IPS-11a (cell line): Measurements from ENCODE around the gene TSHZ2.
"Not testable (repeated sequence)": the region's sequence is repeated elsewhere in the genome, so short reads cannot be mapped to it uniquely, and the experiment has no call there.

ENCODE experiments used
- H3K4me3 ChIP-seq: one replicate; pipeline ENCODE4 v1.5.1; 2013; ENCODE audit warnings: low read depth, low read length, control low read depth

TSHZ2 gene

DNA sequence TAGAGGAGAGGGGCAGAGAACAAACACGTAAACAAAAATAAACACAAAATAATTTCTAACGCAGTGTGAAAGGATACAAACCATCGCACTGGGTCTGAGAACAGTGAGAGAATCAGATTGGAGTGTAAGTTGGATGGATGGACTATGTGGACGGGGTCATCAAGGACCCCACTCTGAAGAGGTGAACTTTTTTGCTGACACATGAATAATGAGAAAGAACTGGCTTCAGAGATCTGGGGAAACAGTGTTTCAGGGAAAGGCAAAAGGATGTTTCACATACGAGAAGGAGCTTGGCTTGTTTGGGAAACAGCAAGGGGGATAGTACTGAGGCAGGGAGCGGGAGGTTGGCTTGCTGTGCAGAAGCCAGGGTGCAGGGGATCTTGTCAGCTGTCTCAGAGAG lies 326.1 kb downstream of the TSHZ2 start:
- no peak overlapping the region for H3K4me3 ChIP-seq

DNA sequence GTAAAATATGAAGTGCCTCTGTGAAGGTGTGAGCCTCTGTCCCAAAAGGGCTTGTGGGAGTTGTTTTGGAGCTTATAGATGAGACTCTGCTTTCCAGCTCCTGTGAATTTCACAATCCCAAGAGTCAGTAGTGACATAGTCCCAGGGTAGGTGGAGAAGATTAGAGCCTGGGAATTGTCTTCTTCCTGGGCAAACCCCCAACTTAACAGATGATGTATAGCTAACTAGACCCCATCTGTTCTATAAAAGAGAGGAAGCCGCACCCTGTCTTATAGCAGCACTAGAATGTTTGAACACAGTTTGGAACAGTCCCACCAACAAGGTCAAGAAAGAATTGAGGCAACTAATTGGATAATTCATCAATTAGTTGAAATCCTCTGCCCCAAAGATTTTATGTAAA lies 326.8 kb downstream of the TSHZ2 start:
- H3K4me3 ChIP-seq = no peak overlapping the region

DNA sequence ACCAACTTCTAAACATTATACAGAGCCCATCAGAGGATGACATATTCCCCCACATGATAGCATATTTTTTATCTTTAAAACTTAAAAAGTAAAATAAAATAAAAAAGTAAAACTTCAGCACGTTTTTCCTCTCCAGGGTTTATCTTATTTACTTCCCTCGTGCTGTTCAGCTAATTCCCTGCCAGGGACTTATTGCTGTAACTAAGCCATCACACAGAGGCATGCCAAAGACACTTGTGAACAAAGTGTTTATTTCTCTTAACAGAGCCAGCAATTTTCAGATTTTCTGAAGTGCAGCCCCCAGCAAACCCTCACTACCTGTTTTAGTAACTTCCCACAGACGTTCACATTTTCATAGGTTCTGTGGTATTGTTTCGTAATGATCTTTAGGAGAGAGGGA lies 327.7 kb downstream of the TSHZ2 start:
- no peak overlapping the region for H3K4me3 ChIP-seq

DNA sequence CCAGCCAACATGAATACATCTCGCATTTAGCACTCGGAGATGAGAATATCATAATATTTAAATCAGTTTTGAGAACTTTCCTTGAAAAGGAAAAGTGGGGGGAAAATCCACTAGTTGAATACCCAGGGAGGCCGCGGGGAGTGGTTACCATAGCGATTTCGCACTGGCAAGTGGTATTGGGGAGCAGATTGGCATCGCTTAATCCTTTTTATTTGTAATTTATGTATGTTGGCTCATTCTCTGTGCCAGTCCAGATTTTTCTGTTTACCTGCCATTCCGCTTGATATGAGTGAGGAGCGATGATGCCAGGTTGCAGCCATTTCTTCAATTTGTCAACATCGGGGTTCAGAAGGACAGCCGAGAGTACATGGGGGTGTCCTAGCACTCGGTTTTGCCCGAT lies 329.7 kb downstream of the TSHZ2 start:
- H3K4me3 ChIP-seq = no peak overlapping the region

DNA sequence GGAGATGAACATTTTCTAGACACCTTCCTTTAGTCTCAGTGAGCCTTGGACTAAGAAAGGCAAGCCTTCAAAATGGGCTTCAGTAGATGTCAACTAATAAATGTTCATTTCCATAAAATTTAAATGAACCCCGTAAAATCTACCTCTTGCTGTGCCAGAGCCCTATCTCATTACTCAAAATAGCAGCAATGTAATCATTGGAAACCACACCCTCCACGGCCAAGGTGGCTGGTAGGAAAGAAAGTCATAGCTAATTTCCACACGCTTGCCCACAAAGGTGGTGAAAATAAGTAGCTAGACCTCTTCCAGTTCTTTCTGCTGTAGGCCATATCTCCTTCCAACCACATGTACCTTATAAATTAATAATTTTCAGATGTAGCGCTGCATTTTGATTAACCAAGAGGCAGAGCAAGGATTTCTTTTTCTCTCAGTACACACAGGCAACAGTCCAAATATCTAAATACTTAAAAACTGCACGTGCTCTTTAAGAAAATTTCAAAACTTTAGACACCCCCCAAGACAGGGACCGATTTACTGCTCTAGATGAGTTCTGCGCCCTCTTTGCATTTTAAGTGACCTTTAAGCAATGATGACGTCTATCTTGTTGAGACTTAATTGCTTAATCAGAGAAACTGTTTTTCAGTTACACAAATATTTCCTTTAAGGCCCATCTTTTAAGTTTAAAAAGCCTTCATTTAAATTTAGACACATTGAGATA lies 330.7 kb downstream of the TSHZ2 start:
- no peak overlapping the region for H3K4me3 ChIP-seq

DNA sequence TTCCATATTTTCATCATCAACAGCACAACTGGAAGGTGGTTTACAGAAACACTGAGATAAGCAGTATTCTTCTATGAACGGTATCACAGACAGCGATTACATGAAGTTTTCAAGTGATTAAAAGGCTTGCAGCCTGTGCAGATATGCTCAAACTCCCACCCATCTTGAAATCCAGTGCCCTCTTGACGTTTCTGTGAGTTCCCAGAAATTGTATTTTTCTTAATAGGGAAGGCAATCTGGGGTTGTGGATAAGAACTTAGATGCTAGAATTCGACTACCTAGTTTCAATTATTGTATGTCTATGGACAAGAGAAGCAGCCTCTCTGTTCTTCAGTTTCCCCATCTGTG lies 331.2 kb downstream of the TSHZ2 start:
- no peak overlapping the region for H3K4me3 ChIP-seq

DNA sequence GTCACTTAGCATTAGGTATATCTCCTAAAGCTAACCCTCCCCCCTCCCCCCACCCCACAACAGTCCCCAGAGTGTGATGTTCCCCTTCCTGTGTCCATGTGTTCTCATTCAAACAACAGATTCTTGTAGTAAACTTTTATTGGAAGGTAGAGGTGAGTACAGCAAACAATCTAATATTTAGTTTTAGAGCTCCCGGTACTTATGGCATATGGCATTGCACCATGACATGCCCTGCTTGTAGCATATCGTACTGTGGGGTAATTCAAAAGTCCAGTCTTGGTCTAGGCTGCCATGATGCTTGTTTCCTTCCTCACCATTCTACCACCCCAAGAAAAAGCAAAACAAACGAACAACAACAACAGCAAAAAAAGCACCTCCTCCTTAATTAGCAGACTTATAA lies 332.0 kb downstream of the TSHZ2 start:
- no peak overlapping the region for H3K4me3 ChIP-seq

DNA sequence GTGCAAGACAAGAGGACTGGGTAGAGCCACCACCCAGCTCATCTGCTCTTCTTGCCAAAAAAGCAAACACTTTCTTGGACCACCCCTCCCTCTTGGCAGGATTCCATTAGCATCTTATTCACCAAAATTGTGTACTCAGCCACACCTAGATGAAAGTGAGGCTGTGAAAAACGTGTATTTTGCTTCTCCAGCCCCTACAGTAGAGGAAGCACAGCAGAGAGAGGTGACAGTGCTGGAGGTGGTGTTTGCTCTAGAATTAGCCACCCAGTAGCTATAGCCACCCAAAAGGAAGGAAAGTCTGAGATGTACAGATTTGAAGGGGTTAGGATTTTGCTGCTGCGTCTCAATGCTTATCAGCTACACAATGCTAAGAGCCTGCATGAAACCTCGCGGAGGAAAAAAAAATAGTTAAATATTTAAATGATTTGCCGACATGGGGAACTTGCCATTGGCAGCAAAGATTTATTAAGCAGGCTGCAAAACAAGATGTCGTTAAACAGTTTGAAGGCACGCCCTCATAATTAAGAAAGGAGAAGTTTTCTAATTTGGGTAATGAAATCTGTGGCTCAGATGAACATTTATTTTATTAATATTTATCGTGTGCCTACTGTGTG lies 334.1 kb downstream of the TSHZ2 start:
- H3K4me3 ChIP-seq = no peak overlapping the region

DNA sequence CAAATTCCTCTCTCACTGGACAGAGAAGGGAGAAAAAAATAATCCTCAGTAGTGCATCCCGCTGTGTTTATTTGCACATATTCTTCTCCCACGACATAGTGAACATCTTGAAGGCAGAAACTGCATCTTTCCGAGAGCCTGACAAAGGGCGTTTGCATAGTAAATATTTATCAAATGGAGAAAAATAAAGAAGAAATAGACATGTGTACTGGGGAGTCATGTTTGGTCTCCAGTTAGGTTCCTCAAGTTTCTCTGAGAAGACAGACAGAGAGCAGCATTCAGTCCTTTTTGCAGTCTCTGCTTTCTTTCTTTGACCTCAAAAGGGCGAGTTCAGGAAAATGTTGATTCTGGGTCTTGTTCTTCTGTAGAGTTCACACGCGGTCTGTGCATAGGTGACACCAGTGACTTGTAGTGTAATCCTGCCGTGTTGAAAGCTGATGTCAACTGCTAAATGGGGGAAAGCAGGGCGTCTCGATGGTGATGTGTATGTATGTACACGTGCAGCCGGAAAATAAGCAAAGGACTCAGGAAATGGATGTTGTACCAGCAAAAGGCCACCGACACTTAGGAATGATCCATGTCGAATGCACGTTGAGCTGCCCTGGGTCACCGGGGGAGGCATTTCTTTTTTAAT lies 335.9 kb downstream of the TSHZ2 start:
- H3K4me3 ChIP-seq = no peak overlapping the region

DNA sequence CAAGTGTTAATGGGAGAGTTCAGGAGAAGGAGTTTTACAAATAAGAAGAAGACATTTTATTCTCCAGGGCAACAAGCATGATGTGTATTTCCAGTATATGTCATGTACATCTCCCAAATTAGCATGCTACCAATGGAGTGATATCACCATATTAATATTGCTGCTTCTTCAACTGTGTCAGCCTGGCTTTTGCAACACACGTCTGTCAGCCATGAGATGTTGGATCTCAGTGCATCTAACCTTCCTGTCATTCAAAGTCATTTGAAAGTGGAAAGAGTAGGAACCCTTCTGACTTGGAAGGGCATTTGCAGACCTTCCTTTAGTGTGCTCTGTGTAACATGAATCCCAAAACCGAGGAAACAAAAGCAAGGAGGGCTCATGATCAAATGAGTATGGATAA lies 337.4 kb downstream of the TSHZ2 start:
- H3K4me3 ChIP-seq = no peak overlapping the region

DNA sequence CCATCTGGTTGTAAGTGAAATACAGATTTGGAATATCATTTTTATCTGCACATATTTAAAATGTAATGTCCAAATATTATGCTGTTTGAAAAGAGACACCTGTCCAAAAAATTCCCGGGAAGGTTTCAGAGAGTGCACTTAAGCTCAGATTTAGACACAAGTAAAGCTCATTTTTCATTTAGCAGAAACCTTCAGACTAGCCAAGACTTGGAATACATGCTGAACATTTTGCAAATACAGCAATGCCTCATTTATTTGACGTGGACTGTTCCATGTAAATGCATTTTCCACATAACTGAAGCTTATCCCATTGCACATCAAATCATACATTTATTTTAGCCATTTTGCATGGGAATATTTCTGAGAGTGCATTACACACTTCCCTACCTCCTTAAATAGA lies 340.8 kb downstream of the TSHZ2 start:
- H3K4me3 ChIP-seq = no peak overlapping the region

DNA sequence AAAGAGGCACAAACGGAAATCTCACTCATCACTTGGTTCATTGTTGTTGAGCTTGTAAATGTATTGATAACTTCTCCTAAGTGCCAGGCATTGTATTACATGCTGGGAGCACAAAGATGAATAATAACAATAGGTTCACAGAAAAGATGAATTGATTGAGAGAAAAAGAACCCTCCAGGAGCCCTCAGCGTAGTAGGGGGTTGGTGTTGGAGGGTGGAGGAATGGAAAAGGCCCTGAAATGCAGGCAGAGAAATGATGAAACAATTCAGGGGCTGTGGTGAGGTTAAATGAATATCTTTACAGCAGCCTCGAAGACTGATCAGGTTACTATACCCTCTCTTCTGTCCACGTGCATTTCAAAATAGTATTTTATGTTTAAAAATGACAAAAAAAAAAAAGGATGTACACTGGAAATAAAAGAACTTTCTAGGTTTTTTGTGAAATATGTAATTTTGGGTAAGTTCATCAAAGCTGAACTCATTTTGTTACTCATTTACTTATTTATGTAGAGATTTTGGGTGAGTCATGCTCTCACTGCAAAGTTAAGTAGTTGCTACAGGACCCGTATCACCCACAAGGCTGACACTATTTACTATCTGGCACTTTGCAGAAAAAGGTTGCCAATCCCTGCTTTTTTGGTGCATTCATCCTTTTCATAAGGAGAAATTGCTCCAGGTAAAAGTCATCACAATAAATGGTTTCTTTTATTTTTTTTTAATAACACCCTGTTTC lies 344.2 kb downstream of the TSHZ2 start:
- H3K4me3 ChIP-seq = no peak overlapping the region

DNA sequence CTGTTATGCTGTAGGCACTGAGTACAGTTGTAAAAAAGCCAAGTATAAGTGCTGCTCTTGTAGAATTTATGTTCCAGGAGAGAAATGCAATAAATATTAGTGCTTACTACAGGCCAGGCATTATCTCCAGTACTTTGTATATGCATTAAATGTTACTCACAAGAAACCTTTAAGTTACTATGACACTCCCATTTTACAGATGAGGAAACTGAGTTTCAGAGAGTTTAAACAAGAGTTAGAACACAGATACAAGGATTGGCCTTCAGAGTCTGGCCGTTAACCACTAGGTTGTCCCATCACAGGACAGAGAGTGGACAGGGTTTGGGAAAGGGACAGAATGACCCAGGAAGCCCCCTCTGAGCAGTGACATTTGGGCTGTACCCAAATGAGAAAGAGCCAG lies 347.0 kb downstream of the TSHZ2 start:
- no peak overlapping the region for H3K4me3 ChIP-seq

DNA sequence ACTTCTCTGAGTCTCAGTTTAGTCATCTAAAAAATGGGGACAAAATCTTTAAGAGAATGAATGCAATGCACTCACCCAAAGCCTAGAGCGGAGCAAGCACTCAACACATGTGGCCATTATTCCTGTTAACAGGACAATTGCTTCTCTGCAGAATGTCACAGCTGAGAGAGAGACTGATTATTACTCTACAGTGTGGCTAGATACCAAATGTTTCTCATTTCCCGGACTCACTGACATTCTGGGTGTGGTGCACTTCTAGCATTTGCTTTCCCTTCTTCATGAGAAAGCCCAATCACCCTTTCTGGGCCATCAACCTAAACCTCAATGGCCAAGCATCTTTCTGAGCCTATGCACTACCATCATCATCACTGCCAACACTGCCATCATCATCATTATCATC lies 347.6 kb downstream of the TSHZ2 start:
- no peak overlapping the region for H3K4me3 ChIP-seq

DNA sequence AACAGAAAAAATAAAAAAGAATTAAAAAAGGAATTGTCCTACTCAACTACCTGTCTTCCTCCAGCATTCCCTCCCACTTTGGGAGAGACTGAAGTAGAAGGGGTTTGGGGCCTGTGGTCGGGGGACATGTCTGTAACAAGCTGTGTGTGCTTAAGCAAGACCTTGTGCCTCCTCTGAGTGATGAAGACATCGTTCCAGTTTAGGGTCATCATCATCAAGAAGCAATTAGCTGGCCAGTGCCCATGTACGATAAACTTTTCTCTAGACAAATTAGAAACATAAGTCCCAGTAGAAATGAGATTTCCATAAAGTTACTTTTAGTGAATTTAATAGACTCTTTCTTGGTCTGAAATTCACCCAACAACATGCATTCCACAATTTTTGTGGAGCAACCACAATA lies 348.5 kb downstream of the TSHZ2 start:
- H3K4me3 ChIP-seq = no peak overlapping the region

DNA sequence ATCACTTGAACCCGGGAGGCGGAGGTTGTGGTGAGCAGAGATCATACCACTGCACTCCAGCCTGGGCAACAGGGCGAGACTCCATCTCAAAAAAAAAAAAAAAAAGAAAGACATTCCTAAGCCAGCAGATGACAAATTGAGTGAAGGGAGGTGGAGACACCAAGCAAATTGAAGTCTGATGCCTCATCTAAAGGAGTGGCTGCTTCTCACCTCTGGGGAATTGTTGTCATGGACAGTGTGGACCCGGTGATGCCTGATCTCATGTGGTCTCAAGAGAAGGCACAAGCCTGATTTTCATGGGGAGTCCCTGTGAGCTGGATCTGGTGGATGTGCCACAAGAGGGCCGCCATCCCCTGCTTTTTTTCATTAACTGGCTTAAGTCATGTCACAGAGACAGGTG lies 349.4 kb downstream of the TSHZ2 start:
- no peak overlapping the region for H3K4me3 ChIP-seq

DNA sequence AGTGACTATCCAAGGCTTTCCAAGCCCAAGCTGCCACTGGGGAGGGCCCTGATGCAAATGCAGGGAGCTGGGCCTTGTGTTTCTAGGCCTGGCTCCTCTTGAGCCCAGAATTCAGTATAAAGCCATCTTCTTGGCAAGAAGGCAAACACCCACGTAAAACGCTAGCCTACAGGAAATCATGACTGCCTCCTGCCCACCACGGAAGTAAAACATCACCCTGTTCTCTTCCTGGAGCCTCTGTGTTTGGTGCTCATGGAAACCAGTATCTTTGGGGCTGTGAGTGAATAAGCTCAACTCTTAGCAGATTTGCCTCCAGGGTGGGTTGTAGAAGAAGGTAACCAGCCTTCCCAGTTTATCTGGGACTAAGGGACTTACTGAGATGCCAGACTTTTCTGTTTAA lies 350.5 kb downstream of the TSHZ2 start:
- no peak overlapping the region for H3K4me3 ChIP-seq

DNA sequence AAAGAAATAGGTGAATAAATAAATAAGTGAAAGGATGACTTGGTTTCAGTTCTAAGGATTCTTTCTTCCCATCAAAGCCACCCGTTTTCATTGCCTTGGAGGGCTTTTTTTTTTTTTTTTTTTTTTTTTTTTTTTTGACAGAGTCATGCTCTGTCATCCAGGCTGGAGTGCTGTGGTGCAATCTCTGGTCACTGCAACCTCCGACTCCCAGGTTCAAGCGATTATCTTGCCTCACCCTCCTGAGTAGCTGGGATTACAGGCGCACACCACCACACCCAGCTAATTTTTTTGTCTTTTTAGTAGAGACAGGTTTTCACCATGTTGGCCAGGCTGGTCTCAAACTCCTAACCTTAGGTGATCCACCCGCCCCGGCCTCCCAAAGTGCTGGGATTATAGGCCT lies 351.3 kb downstream of the TSHZ2 start:
- not testable (repeated sequence) for H3K4me3 ChIP-seq

DNA sequence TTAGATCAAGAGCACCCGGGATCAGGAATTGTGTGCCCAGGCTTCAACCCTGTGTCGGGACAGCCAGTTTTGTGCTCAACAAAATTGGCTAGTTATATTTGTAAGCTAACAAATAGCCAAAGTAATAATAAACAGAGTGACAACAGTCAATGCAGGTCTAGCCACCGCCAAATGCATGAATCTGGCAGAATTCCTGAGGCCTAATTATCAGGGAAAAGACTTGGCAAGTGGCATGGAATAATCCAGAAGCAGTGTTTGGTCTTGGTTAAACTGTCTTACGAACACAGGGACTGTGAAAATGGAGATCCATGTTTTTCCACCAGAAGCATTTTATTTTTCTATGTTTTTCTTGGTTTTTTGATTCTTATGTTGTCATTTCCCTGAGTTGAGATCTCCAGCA lies 352.7 kb downstream of the TSHZ2 start:
- no peak overlapping the region for H3K4me3 ChIP-seq

DNA sequence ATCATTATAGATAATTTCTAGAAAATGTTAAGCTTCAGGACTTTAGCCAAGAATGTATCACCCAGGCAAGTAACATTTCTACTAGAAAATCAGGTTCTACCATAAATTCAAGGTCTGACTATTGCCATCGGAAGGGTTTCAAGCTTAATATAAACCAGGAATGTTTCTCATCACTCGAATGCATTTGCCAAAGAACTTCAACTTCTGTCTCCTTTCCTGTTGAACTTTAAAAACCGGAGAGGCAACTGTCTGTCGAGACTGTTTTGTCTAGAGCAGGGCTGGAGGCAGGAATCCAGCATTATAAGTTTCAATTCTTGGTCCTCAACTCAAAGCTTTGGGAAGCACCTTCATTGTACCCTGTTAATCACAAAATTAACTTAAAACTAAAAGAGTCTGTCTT lies 356.8 kb downstream of the TSHZ2 start:
- no peak overlapping the region for H3K4me3 ChIP-seq

DNA sequence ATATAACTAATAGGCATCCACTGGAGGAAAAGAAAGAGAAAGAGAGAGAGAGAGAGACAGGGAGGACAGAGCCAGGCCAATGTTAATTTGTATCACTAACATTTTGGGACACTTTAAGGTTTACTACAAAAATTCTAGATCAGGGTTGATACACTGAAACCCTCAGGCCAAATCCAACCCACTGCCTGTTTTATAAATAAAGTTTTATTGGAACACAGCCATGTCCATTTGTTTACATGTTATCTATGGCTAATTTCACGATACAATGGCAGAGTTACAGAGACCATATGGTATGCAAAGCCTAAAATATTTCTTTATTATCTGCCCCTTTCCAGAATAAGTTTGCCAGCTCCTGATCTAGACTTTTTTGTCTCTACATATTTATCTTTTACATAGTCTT lies 357.6 kb downstream of the TSHZ2 start:
- no peak overlapping the region for H3K4me3 ChIP-seq

DNA sequence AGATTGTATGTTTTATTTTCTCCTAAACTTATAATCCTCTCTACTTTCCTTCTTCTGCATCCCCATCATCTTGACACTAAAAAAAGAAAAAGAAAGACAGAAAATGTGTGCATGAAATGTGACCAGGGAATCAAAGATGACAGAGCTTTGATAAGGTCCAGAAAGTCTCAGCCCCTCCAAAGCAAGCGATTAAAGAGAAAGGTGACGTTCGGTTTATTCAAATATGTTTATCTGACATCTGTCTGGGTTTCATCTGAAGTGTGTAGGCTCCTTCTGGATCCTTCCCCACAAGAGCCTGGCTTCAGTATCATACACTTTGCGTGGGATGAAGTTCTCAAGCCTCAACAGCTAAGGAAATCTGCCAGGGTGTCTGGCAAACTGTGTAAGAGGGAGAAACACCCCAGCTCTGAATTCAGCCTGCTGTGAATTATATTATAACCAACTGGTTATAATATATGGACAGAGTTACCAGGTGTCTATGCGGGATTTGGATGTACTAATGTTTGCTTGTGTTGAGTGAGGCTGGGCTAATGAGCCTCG lies 358.5 kb downstream of the TSHZ2 start:
- H3K4me3 ChIP-seq = no peak overlapping the region
